PC-3 (cell line): ENCODE data around the gene NFE2.

Experiments used
- CTCF ChIP-seq: fragments of 300-600 bp; sonication (generic); conservative IDR thresholded peaks from 2 replicates; pipeline ENCODE4 v1.5.1; 2017; ENCODE audit warnings: antibody characterized with exemption, low read depth, mild to moderate bottlenecking, low read length
- EZH2 ChIP-seq: fragments of 300-600 bp; sonication (generic); IDR thresholded peaks from one replicate; pipeline ENCODE4 v1.6.1; 2017; ENCODE audit warnings: antibody characterized with exemption, mild to moderate bottlenecking, low read length; ENCODE audit not compliant: unreplicated experiment

- no peak for TF ChIP-seq CTCF
- TF ChIP-seq EZH2 = no peak
Measured at GRCh38 chr12:54258201-54258681, 42.6 kb downstream of the NFE2 start.
